ENCODE measurements around the gene CPAMD8.

CPAMD8 gene

GRCh38 chr19:16869331-16869972 lies 157.2 kb downstream of the CPAMD8 start:
- DNase-seq = no peak

GRCh38 chr19:16868423-16869130 lies 158.0 kb downstream of the CPAMD8 start:
- DNase-seq = no peak

GRCh38 chr19:16867211-16867610 lies 159.4 kb downstream of the CPAMD8 start:
- DNase-seq = no peak

GRCh38 chr19:16862826-16863415 lies 163.7 kb downstream of the CPAMD8 start:
- DNase-seq = no peak

- no peak for DNase-seq
Measured at GRCh38 chr19:16861834-16862233, 164.8 kb downstream of the CPAMD8 start.

GRCh38 chr19:16861011-16861410 lies 165.6 kb downstream of the CPAMD8 start:
- DNase-seq = no peak

GRCh38 chr19:16860118-16860517 lies 166.5 kb downstream of the CPAMD8 start:
- DNase-seq = no peak

GRCh38 chr19:16859626-16860025 lies 167.0 kb downstream of the CPAMD8 start:
- no peak for DNase-seq

- DNase-seq = no peak
Measured at GRCh38 chr19:16856091-16856490, 170.5 kb downstream of the CPAMD8 start.

GRCh38 chr19:16853066-16853465 lies 173.5 kb downstream of the CPAMD8 start:
- no peak for DNase-seq

- no peak for DNase-seq
Measured at GRCh38 chr19:16851031-16851712, 175.4 kb downstream of the CPAMD8 start.

GRCh38 chr19:16850133-16850532 lies 176.5 kb downstream of the CPAMD8 start:
- DNase-seq = no peak

- no peak for DNase-seq
Measured at GRCh38 chr19:16849168-16849567, 177.4 kb downstream of the CPAMD8 start.

GRCh38 chr19:16847430-16847829 lies 179.2 kb downstream of the CPAMD8 start:
- no peak for DNase-seq

GRCh38 chr19:16846901-16847300 lies 179.7 kb downstream of the CPAMD8 start:
- no peak for DNase-seq
